ENCODE data around the gene MSX1. TPM values are rescaled to one million over a fixed set of nuclear protein-coding genes. Genes with fewer than 3 reads are reported as not detected.

MSX1 gene
- total and polyA plus RNA-seq, 2 of the 13 experiments (the other 11 are each of a cell fraction or from before 2014, with no cell fraction given), result 12.1 to 14.9 TPM

DNA sequence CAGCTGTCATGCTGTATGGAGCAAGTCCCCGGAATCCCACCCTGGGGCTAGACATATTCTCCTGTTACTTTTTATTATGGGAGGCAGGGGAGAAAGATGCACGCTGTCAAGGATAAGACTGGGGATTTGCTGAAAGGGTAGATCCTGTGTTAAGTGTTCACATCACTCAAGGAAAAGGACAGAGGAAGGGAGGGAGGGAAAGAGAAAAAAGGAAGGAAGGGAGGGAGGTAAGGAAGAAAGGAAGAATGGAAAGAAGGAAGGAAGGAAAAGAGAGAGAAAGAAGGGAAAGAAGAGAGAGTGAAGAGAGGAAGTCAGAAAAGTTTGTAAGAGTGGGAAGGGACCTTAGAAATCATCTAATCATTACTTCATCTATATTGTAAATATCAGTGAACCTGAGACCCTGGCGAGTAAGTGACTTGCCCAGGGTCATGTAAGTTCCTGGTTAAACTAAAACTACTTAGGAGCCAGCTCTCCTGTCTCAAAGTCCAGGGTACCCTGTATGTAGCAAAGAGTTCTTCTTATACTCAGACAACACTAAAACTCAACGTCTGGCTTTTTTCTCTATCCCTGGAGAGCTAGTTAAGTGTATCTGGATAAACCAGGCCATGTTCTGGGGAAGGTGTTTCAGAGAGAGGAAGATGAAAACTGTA is 47.2 kb upstream of the MSX1 start (continued):
- TF ChIP-seq, protein P1, sequence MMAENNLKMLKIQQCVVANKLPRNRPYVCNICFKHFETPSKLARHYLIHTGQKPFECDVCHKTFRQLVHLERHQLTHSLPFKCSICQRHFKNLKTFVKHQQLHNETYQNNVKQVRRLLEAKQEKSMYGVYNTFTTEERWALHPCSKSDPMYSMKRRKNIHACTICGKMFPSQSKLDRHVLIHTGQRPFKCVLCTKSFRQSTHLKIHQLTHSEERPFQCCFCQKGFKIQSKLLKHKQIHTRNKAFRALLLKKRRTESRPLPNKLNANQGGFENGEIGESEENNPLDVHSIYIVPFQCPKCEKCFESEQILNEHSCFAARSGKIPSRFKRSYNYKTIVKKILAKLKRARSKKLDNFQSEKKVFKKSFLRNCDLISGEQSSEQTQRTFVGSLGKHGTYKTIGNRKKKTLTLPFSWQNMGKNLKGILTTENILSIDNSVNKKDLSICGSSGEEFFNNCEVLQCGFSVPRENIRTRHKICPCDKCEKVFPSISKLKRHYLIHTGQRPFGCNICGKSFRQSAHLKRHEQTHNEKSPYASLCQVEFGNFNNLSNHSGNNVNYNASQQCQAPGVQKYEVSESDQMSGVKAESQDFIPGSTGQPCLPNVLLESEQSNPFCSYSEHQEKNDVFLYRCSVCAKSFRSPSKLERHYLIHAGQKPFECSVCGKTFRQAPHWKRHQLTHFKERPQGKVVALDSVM (CRISPR knock-in tag; IDR thresholded peaks at IDR 0.05), result no peak
- TF ChIP-seq, protein P2, sequence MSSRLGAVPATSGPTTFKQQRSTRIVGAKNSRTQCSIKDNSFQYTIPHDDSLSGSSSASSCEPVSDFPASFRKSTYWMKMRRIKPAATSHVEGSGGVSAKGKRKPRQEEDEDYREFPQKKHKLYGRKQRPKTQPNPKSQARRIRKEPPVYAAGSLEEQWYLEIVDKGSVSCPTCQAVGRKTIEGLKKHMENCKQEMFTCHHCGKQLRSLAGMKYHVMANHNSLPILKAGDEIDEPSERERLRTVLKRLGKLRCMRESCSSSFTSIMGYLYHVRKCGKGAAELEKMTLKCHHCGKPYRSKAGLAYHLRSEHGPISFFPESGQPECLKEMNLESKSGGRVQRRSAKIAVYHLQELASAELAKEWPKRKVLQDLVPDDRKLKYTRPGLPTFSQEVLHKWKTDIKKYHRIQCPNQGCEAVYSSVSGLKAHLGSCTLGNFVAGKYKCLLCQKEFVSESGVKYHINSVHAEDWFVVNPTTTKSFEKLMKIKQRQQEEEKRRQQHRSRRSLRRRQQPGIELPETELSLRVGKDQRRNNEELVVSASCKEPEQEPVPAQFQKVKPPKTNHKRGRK (CRISPR knock-in tag; IDR thresholded peaks at IDR 0.05), result peak; percentile 93
- TF ChIP-seq, protein P3, sequence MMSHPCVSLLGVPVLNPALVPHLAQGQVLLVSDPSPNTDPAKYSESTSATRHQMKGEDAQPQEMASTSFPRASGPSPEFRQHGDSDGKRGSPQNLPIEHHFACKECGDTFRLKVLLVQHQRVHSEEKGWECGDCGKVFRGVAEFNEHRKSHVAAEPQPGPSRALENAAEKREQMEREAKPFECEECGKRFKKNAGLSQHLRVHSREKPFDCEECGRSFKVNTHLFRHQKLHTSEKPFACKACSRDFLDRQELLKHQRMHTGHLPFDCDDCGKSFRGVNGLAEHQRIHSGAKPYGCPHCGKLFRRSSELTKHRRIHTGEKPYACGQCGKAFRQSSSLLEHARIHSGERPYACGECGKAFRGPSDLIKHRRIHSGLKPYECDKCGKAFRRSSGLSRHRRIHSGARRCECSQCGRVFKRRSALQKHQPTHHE (CRISPR knock-in tag; IDR thresholded peaks at IDR 0.05; ENCODE audit: borderline replicate concordance), result no peak
- TF ChIP-seq, protein P4, sequence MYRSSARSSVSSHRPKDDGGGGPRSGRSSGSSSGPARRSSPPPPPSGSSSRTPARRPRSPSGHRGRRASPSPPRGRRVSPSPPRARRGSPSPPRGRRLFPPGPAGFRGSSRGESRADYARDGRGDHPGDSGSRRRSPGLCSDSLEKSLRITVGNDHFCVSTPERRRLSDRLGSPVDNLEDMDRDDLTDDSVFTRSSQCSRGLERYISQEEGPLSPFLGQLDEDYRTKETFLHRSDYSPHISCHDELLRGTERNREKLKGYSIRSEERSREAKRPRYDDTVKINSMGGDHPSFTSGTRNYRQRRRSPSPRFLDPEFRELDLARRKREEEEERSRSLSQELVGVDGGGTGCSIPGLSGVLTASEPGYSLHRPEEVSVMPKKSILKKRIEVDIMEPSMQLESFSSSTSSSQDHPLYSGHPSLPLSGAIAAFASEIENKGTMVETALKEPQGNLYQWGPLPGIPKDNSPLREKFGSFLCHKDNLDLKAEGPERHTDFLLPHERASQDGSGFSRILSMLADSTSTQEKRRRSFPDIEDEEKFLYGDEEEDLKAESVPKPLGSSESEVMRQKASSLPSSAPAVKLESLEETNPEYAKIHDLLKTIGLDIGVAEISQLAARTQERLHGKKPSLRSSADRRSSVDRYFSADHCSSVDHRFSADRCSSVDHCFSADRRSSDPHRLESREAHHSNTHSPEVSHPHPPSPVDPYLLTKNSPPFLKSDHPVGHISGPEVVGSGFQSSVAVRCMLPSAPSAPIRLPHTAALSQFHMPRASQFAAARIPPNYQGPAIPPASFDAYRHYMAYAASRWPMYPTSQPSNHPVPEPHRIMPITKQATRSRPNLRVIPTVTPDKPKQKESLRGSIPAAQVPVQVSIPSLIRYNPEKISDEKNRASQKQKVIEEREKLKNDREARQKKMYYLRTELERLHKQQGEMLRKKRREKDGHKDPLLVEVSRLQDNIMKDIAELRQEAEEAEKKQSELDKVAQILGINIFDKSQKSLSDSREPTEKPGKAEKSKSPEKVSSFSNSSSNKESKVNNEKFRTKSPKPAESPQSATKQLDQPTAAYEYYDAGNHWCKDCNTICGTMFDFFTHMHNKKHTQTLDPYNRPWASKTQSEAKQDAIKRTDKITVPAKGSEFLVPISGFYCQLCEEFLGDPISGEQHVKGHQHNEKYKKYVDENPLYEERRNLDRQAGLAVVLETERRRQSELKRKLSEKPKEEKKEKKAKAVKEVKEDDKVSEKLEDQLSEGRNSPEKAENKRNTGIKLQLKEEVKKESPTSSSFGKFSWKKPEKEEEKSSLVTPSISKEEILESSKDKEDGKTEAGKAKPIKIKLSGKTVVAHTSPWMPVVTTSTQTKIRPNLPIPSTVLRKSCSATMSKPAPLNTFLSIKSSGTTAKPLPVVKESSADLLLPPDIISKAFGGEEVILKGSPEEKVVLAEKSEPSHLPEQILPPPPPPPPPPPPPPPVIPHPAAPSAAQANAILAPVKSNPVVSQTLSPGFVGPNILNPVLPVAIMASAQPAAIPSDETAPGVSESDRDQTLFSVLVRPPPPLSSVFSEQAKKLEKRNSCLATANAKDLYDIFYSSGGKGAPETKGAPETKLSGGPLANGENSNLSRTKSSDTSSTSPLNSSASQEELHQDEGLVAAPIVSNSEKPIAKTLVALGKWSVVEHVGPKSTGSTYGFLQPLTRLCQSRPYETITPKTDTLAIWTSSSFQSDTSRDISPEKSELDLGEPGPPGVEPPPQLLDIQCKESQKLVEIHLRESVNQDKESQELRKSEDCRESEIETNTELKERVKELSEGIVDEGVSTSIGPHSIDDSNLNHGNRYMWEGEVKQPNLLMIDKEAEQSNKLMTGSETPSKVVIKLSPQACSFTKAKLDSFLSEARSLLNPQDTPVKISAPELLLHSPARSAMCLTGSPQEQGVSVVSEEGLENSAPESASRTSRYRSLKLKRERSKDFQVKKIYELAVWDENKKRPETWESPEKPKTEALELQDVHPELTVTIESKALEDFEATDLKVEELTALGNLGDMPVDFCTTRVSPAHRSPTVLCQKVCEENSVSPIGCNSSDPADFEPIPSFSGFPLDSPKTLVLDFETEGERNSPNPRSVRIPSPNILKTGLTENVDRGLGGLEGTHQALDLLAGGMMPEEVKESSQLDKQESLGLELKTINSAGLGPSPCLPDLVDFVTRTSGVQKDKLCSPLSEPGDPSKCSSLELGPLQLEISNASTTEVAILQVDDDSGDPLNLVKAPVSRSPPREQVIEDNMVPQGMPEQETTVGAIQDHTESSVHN (CRISPR knock-in tag; IDR thresholded peaks at IDR 0.05), result no peak
- TF ChIP-seq RAD51 (IDR thresholded peaks at IDR 0.05; ENCODE audit: borderline replicate concordance) (no peak), ZZZ3 (CRISPR knock-in tag; IDR thresholded peaks at IDR 0.05; ENCODE audit: borderline replicate concordance) (no peak), RFXANK (CRISPR knock-in tag; IDR thresholded peaks at IDR 0.05) (no peak), MAFG (CRISPR knock-in tag; IDR thresholded peaks at IDR 0.05) (no peak), RELA (CRISPR knock-in tag; IDR thresholded peaks at IDR 0.05) (no peak), BRD4 (CRISPR knock-in tag; IDR thresholded peaks at IDR 0.05) (no peak), DNMT1 (CRISPR knock-in tag; IDR thresholded peaks at IDR 0.05) (no peak), GATAD2A (CRISPR knock-in tag; IDR thresholded peaks at IDR 0.05) (peak; percentile 34), FOXO1 (CRISPR knock-in tag; IDR thresholded peaks at IDR 0.05) (no peak), ELF1 (CRISPR knock-in tag; IDR thresholded peaks at IDR 0.05) (no peak), PAX8 (CRISPR knock-in tag; IDR thresholded peaks at IDR 0.05; ENCODE audit: borderline replicate concordance) (no peak)
- TF ChIP-seq, protein P5, sequence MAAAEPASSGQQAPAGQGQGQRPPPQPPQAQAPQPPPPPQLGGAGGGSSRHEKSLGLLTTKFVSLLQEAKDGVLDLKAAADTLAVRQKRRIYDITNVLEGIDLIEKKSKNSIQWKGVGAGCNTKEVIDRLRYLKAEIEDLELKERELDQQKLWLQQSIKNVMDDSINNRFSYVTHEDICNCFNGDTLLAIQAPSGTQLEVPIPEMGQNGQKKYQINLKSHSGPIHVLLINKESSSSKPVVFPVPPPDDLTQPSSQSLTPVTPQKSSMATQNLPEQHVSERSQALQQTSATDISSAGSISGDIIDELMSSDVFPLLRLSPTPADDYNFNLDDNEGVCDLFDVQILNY (CRISPR knock-in tag; conservative IDR thresholded peaks at IDR 0.05), result no peak
